Progenitor cell of endocrine pancreas (in vitro differentiated cells): ENCODE results near the gene TMEM258. TPM values are rescaled to one million over a fixed set of nuclear protein-coding genes. Genes with fewer than 3 reads are reported as not detected.

Experiments
- DNase-seq: peaks from one replicate; pipeline ENCODE4 v3.0.0; 2021; ENCODE audit warnings: low spot score; ENCODE audit not compliant: unreplicated experiment
- H3K27ac Mint-ChIP-seq: 2 replicates; pipeline ENCODE4 v1.8.0; 2021; ENCODE audit warnings: mild to moderate bottlenecking, moderate library complexity, mixed read lengths
- H3K27me3 Mint-ChIP-seq: 2 replicates; pipeline ENCODE4 v1.8.0; 2021; ENCODE audit warnings: mixed read lengths
- H3K36me3 Mint-ChIP-seq: 2 replicates; pipeline ENCODE4 v1.8.0; 2022; ENCODE audit warnings: mixed read lengths; ENCODE audit not compliant: insufficient read depth
- H3K4me1 Mint-ChIP-seq: 2 replicates; pipeline ENCODE4 v1.8.0; 2021; ENCODE audit warnings: low read depth, mixed read lengths
- H3K4me3 Mint-ChIP-seq: 2 replicates; pipeline ENCODE4 v1.8.0; 2021; ENCODE audit warnings: low read depth, mild to moderate bottlenecking, moderate library complexity, mixed read lengths
- H3K9me3 Mint-ChIP-seq: 2 replicates; pipeline ENCODE4 v1.8.0; 2021; ENCODE audit warnings: low read depth, mixed read lengths
- CTCF ChIP-seq: fragments of 200-600 bp; sonication (generic); IDR thresholded peaks from one replicate; pipeline ENCODE4 v1.5.0; 2021; ENCODE audit warnings: antibody characterized with exemption, mild to moderate bottlenecking; ENCODE audit not compliant: unreplicated experiment
- total RNA-seq: library from RNA; stranded (reverse); gene quantifications from 2 replicates; pipeline ENCODE4 v1.2.1, GENCODE V29; 2021

TMEM258 gene
- total RNA-seq, 1 donor from 2014 or later = 185 TPM

- H3K4me1 Mint-ChIP-seq = peaks cover 13% of the 10 kb centered on the region
- H3K9me3 Mint-ChIP-seq = no peaks in the 10 kb centered on the region
- H3K4me3 Mint-ChIP-seq = peak overlapping the region; percentile 92
- no peaks in the 10 kb centered on the region for H3K27me3 Mint-ChIP-seq
- no peak for DNase-seq
- no peak for TF ChIP-seq CTCF
- H3K36me3 Mint-ChIP-seq = peaks cover 10% of the 10 kb centered on the region
- peak overlapping the region; percentile 100 for H3K27ac Mint-ChIP-seq
These were observed 857 bp upstream of the TMEM258 start for GRCh38 chr11:61793083-61793828.

- TF ChIP-seq CTCF = no peak
- Mint-ChIP-seq H3K4me3 (peak overlapping the region; percentile 92), H3K4me1 (peaks cover 13% of the 10 kb centered on the region), H3K9me3 (no peaks in the 10 kb centered on the region), H3K27ac (peak overlapping the region; percentile 100), H3K27me3 (no peaks in the 10 kb centered on the region), H3K36me3 (peaks cover 7% of the 10 kb centered on the region)
- DNase-seq = peak; percentile 35
These were observed 576 bp downstream of the TMEM258 start for GRCh38 chr11:61791737-61792309.

GRCh38 chr11:61787928-61788491 lies 4.4 kb downstream of the TMEM258 start:
- Mint-ChIP-seq H3K4me1 (peaks cover 21% of the 10 kb centered on the region), H3K9me3 (no peaks in the 10 kb centered on the region), H3K27ac (peak overlapping the region; percentile 54), H3K4me3 (no peak overlapping the region), H3K27me3 (no peaks in the 10 kb centered on the region), H3K36me3 (peaks cover 12% of the 10 kb centered on the region)
- peak; percentile 66 for TF ChIP-seq CTCF
- peak; percentile 29 for DNase-seq

GRCh38 chr11:61785837-61786402 lies 6.5 kb downstream of the TMEM258 start:
- Mint-ChIP-seq H3K36me3 (peaks cover 17% of the 10 kb centered on the region), H3K27ac (peak overlapping the region; percentile 75)
- no peak for DNase-seq

More at GRCh38 chr11:61785837-61786402, 6.5 kb downstream of the TMEM258 start:
- peaks cover 16% of the 10 kb centered on the region for H3K4me1 Mint-ChIP-seq
- no peak for TF ChIP-seq CTCF
- H3K27me3 Mint-ChIP-seq = no peaks in the 10 kb centered on the region
- no peak overlapping the region for H3K4me3 Mint-ChIP-seq
- H3K9me3 Mint-ChIP-seq = no peaks in the 10 kb centered on the region
